Colonic mucosa (tissue), 4 donors: ENCODE data around the gene CCSAP. TPM values are rescaled to one million over a fixed set of nuclear protein-coding genes. Genes with fewer than 3 reads are reported as not detected.

Experiments used
- DNase-seq: peaks from one replicate; pipeline ENCODE4 v3.0.0-alpha.2; 2020
- H3K27ac ChIP-seq: fragments of 200-600 bp; one replicate; pipeline ENCODE4 v1.8.0; 2021
- H3K27me3 ChIP-seq: fragments of 200-600 bp; one replicate; pipeline ENCODE4 v1.8.0; 2021
- H3K36me3 ChIP-seq: fragments of 200-600 bp; one replicate; pipeline ENCODE4 v1.8.0; 2021
- H3K4me1 ChIP-seq: fragments of 200-600 bp; one replicate; pipeline ENCODE4 v1.8.0; 2021; ENCODE audit warnings: mild to moderate bottlenecking
- H3K4me3 ChIP-seq: fragments of 200-600 bp; one replicate; pipeline ENCODE4 v1.8.0; 2021
- H3K9ac ChIP-seq, 2 donors: one replicate each; pipeline ENCODE4 v1.7.0; 2013; ENCODE audit warnings: control low read depth in 2 of 2, low read depth in 2 of 2, low read length in 2 of 2
- H3K9me3 ChIP-seq: fragments of 200-600 bp; one replicate; pipeline ENCODE4 v1.8.0; 2021
- intact Hi-C: fragments of 100-400 bp; cut with DNase I; formaldehyde crosslinking; loops from one replicate; pipeline ENCODE4 v1.14.1; 2022
- total RNA-seq, 2 donors: library from RNA; stranded (reverse); fragmentation: NEBNext Ultra II Directional in 1 of 2; extraction: Animal tissue kit (Norgen Biotek cat#: 25700) in 1 of 2; gene quantifications; one replicate each; pipeline ENCODE4 v1.2.1, GENCODE V29; 2021
- TF ChIP-seq, protein P1 (sequence below): fragments of 200-600 bp; IDR thresholded peaks from one replicate; pipeline ENCODE4 v1.8.0; 2022; ENCODE audit warnings: antibody characterized with exemption, mild to moderate bottlenecking
- donor health status: healthy.
- donor health status: DM: no; HTN: no; CAD: no.
- donor health status: DM: no; HTN: no; CAD: no.

CCSAP gene
- total RNA-seq, 2 donors from 2014 or later = 5.2 to 6.2 TPM

DNA sequence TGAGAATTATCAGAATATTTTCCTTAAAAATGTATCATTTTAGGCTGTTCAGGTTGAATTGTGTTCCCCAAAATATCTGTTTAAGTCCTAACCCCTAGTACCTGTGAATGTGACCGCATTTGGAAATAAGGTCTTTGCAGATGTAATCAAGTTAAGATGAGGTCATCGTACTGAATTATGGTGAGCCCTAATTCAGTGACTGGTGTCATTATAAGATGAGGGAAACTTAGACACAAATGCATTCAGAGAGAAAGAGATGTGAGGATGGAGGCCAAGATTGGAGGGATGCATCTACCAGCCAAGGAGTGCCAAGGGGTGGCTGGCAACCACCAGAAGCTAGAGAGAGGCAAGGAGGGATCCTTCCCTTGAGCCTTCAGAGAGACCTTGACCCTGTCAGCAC is 67.8 kb downstream of the CCSAP start:
- Histone ChIP-seq H3K9ac (no peak overlapping the region), H3K4me1 (peaks cover 15% of the 10 kb centered on the region), H3K36me3 (no peaks in the 10 kb centered on the region), H3K27me3 (no peaks in the 10 kb centered on the region), H3K27ac (no peak overlapping the region), H3K4me3 (no peak overlapping the region), H3K9me3 (no peaks in the 10 kb centered on the region)
- TF ChIP-seq, protein P1, sequence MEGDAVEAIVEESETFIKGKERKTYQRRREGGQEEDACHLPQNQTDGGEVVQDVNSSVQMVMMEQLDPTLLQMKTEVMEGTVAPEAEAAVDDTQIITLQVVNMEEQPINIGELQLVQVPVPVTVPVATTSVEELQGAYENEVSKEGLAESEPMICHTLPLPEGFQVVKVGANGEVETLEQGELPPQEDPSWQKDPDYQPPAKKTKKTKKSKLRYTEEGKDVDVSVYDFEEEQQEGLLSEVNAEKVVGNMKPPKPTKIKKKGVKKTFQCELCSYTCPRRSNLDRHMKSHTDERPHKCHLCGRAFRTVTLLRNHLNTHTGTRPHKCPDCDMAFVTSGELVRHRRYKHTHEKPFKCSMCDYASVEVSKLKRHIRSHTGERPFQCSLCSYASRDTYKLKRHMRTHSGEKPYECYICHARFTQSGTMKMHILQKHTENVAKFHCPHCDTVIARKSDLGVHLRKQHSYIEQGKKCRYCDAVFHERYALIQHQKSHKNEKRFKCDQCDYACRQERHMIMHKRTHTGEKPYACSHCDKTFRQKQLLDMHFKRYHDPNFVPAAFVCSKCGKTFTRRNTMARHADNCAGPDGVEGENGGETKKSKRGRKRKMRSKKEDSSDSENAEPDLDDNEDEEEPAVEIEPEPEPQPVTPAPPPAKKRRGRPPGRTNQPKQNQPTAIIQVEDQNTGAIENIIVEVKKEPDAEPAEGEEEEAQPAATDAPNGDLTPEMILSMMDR = no peak
- intact Hi-C loops = loop anchor here (5.0 kb wide), 1 partner anchor 67 kb away; the partner anchor contains the start of gene CCSAP
- no peak for DNase-seq

DNA sequence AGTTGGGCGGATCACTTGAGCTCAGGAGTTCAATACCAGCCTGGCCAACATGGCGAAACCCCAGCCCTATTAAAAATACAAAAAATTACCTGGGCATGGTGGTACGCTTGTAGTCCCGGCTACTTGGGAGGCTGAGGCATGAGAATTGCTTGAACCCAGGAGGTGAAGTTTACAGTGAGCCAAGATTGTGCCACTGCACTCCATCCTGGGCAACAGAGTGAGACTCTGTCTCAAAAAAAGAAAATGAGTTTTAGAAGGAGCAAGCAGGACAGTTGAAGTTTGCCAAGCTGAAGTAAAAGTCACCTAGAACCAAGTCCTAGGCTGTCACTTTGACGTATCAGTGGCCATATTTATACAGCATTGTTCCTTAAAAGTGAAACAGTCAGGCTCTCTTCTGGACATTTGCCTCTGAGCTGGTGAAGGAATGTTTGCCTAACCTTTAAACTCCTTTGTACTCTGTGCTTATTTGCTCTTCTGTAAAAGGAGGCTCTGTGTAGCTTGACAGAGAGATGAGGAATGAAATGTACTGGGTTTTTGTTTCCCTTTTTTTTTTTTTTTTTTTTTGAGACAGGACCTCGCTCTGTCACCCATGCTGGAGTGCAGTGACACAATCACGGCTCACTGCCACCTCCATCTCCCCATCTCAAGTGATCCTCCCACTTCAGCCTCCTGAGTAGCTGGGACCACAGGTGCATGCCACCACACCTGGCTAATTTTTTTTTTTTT is 69.2 kb downstream of the CCSAP start:
- TF ChIP-seq, protein P1 = no peak
- intact Hi-C loops = no loop called here
- H3K4me3 ChIP-seq = no peak overlapping the region
- no peaks in the 10 kb centered on the region for H3K36me3 ChIP-seq
- H3K4me1 ChIP-seq = peaks cover 13% of the 10 kb centered on the region
- H3K9ac ChIP-seq = no peak overlapping the region
- H3K27me3 ChIP-seq = no peaks in the 10 kb centered on the region
- H3K9me3 ChIP-seq = no peaks in the 10 kb centered on the region
- peak; percentile 49 for DNase-seq
- peak overlapping the region; percentile 65 for H3K27ac ChIP-seq

DNA sequence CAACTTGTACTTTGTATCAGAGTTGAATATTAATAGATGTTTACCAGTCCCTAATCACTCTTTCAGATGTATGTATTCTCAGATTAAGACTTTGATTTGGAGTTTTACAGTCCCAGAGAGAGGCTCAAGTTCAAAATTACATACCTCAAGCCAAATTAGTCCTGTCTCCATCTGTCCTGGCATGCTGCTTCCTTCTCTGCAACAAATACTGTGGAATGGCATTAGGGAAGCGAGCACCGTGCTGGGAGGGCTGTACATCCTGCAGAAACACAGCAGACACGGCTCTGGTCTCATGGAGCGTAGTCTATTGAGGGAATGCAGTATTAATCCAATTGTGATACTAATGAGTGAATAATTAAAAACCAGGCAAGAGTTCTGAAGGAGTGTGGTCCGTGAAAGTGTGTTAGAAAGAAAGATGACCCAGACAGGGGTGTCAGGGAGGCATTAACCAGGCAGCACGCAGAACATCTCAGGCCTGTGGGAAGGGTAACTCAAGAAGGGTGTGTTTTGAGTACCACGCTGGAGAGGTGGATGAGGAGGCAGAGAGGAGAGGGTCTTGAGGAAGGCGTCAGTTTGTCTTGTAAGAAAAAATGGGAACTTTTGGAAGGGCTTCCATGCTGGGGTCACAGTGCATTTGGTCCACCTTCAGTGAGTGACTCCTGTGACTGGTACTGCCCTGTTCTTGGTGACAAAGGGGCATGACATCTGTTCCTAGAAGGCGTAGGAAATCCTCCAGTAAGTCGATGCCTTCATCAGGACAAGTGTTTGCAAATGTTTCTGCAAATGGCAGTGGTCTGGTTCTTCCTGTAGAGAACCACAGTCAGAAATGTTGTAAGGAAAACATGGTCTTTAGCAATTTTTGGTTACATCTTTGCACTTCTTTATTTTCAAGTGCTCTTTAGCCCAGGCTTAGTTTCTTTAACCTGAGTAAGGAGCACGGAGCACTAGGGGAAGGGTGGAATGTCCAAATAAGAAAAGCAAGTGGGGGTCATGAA is 70.4 kb downstream of the CCSAP start:
- Histone ChIP-seq H3K9me3 (no peaks in the 10 kb centered on the region), H3K9ac (peak overlapping the region; percentile 62 to 92), H3K4me1 (peaks cover 13% of the 10 kb centered on the region), H3K27me3 (no peaks in the 10 kb centered on the region), H3K4me3 (peak overlapping the region; percentile 61), H3K27ac (peak overlapping the region; percentile 65), H3K36me3 (no peaks in the 10 kb centered on the region)
- intact Hi-C loops = no loop called here
- peak; percentile 35 for DNase-seq
- TF ChIP-seq, protein P1 = no peak

DNA sequence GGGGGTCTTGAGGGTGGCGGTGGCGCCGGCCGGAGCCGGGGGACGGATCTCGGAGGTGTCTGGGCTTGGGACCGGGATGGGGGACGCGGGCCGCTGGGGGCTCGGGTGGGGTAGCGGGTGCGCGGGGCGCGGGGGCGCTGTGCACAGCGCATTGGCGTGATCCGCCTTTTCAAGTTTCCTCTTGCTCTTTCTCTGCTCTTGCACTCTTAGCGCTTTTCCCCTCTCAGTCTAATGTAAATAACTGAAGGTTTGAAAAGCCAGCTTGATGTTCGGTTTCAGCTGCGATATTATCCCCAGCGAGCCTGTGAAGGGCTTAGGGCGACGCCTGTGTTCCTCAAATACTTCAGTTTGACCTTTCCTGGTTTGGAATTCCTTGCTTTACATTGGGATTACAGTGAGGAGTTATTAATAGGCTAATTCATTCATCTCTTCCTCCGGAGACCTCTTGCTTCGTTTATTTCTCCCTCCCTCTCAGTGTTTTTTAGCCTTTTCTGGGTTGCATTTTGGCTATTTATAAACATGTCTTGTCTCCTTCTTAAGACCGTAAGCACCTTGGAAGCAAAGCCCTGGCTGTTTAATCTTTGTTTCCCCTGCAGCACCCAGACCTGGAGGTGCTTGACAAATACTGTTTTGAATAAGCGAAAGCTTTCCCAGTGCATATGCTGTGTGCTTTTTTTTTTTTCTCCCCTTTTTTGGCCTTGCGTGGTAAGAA is 71.2 kb downstream of the CCSAP start:
- TF ChIP-seq, protein P1 = no peak
- intact Hi-C loops = no loop called here

More for the DNA sequence above, 71.2 kb downstream of the CCSAP start:
- no peaks in the 10 kb centered on the region for H3K9me3 ChIP-seq
- peak overlapping the region; percentile 61 for H3K4me3 ChIP-seq
- H3K27ac ChIP-seq = peak overlapping the region; percentile 65
- H3K4me1 ChIP-seq = peaks cover 13% of the 10 kb centered on the region
- peak; percentile 49 for DNase-seq
- H3K9ac ChIP-seq = peak overlapping the region; percentile 87 to 92
- H3K36me3 ChIP-seq = no peaks in the 10 kb centered on the region
- H3K27me3 ChIP-seq = no peaks in the 10 kb centered on the region

Other genes with a start within 250 kb of the CCSAP start
- gene RAB4A, start 71.9 kb downstream of the CCSAP start, total RNA-seq = 100 to 1,000 TPM in 1 of 2 donors, 10 to 100 TPM in 1; 80.9 to 103 TPM
- 1 to 10 TPM in 1 of 2 donors, not detected in 1; 2.4 TPM for gene ACTA1, start 91.0 kb upstream of the CCSAP start, total RNA-seq
- gene NUP133, start 165.3 kb upstream of the CCSAP start, total RNA-seq = 10 to 100 TPM; 25.9 to 37.8 TPM
- gene ABCB10, start 215.7 kb upstream of the CCSAP start, total RNA-seq = 10 to 100 TPM; 22.3 to 24.7 TPM